NCI-H345 treated with DMSO at 0.1 percent for 48 hours (cell line): ENCODE data around the gene USP10.

Experiments
- DNase-seq: peaks from one replicate; lab custom pipeline; 2025; ENCODE audit not compliant: unreplicated experiment; lab: John Stamatoyannopoulos, UW

USP10 gene

DNA sequence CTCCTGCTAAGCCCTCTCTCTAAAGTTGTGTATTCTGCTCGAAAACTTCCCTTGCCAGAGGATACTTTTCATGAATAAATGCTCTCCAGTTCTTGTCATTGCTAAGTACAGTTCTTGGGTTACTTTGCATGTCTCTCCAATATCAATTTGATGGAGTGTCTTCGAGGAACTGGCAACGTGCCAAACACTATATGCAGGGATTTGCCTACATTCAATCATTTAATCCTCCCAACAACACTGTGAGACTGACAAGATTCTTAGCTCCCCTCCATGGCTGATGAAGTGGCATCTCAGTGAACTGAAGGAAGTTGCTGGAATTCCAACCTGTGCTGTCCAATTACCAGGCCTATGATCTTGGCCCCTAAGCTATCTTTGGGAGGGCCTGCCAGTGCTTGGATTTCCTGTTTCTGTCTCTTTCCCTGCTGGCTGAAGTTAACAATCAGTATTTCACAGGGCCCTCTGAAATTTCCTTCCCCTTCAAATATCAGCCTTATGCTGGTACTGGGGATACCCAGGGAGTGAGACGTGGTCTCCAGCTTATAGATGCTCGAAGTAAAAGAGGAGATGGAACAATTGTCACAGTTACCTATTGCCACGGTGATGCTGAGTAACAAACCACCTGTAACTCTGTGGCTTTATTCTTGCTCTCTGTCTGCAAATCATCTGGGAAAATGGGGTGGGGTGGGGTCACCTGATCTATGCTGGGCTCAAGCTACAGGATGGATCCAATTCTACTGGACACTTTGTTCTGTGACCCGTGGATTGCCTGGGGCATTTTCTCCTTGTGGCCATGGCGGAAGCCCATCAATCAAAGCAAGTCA, 100.6 kb downstream of the USP10 start:
- no peak for DNase-seq

DNA sequence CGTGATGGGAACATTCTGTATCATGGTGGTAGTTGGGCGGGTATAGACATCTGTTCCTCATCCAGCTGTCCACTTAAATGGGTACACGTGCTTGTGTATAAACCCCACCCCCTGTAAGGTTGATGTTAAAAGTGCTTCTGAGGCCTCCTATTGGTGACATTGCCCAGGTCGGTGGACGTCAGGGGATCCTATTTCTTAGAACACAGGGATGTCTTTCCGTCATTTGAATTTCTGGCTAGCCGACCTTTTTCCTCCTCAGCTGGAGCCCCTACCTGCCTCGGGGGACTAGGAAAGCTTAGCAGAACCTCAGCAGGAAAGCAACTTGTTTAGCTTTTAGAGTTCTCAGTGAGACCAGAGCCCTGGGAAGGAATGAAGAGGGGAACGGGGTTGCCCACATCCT, 103.3 kb downstream of the USP10 start:
- no peak for DNase-seq

DNA sequence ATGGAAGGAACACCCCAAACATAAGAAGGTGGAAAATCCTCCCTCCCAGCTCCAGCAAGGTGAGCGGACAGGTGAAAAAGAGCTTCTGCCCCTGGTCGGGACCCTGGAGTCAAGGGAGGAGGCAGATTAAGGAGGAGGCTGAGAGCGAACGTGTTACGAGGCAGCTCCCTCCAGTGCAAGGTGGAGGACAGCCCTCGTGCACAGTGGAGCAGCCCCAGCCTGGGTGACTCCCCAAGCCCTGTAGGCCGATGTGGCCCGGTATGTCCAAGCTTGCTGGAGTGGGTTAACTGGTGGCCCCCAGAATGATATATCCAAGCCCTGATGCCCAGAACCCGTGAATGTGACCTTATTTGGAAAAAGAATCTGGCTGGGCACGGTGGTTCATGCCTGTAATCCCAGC, 104.5 kb downstream of the USP10 start:
- no peak for DNase-seq

DNA sequence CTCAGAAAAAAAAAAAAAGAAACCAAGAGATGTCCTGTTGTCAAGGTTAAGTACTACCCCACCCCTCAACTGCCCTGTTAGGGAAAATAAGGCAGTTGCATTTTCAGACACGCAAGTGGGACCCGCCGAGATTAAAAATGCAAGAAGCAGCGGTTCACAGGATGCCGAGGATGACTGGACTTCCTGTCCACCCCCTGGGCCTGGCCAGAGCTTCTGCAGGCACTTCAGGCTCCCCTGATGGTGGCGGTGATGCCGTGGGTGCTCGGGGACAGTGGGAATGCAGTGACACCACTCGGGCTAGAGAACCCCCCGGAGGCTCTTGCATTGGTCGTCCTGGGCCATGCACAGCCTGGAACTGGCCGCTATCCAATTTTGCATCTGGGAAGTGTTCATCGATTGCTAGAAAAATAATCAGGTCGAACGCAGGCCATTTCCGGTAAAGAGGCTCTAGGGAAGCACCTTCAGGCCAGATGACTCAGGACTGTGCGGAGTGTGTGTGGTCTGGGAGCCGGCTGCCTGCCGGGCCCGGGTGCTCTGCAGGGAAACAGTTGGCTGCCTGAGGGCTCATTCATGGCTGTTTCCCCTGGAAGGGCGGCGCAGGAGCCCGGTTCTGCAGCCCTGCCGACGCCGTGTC, 106.6 kb downstream of the USP10 start:
- no peak for DNase-seq

DNA sequence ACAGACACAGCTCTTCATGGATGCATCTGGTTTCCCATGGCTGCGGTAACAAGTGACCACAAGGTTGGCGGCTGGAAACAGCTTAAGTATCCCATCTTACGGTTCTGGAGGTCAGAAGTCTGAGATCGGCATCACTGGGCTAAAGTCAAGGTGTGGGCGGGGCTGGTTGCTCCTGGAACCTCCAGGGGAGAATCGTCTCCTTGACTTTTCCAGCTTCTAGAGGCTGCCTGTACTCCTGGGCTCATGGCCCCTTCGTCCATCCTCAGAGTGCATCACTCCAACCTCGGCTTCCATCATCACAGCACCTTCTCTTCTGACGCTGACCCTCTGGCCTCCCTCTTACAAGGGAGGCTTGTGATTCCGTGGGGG, 107.1 kb downstream of the USP10 start:
- DNase-seq: no peak

DNA sequence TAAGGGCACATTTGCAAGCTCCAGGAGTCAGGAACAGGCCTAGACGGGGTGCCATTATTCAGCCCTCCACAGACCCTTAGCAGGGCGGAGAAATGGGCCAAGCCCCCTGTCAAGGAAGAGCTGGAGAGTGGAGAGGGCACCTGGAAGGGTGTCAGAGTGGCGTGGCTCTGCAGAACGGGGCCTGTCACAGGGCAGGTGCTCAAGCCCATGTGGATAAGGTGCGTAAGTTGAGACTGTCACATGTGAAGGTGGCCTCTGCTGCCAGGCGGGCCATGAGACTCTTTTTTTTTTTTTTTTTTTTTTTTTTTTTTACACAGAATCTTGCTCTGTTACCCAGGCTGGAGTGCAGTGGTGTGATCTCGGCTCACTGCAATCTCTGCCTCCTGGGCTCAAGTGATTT, 108.0 kb downstream of the USP10 start:
- DNase-seq: no peak

DNA sequence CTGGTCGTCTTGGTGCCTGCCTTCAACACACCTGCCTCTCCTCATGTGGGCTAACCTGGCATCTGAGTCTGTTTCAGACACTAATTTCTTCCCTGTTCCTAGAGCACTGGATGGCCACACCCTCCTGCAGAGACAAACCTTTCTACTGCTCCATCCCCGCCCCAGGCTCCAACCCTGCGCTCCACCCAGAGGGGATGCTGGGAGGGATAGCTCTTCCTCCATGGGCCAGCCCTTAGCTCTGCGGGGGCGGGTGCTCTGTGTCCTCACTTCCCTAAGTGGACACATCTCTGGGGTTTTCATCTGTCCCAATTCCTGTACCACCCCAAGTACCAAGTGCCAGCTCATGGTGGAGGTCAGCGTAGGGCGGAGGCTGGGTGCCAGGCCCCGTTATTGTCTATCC, 109.0 kb downstream of the USP10 start:
- no peak for DNase-seq

DNA sequence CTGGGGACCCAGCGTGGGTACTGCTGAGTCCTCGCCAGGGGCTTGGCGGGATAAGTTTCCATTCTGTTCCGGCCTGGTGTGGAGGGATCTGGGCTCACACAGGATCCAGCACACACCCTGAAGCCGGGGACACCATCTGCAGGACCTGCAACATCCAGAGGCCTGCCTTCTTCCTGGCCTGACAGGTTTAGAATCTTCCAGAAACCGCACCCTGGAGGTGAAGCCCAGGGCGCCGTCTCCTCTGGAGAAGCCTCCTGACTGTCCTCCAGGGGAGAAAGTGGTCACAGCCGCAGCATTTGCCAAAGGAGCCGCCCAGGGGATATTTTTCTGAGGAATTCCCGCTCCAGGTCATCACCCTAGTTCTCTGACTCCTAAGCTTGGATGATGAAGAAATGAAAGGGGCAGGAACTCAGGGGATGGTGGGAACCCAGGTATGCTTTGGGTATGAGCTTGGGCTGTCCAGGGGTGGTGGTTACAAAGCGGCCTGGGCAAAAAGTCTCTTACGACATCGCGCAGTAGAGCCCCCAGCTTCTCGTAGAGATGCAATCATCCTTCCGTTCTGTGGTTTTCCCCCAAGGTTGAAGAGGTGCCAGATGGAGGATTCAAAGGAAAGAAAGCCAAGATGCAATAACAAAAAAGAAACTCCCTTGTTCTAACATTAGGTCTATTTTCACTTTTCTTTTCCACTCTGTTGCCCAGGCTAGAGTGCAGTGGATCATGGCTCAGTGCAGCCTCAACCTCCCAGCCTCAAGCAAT, 110.9 kb downstream of the USP10 start:
- no peak for DNase-seq

DNA sequence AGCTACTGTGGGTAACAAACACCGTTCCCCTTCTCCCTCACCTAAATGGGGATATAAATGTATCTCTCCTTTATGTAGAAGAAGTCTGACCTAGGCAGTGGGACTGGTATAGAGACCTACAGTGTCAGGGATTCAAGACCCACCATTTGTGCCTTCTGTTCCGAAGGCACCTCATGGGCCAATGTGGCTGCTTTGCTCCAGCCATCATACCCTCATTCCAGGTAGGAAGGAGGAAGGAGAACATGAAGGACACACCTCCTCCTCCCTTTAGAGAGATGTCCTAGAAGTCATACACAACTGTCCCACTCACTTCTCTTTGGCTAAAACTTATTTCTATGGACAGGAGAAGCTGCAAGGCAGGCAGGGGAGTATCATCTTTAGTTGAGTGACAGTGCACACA, 111.7 kb downstream of the USP10 start:
- DNase-seq: no peak

DNA sequence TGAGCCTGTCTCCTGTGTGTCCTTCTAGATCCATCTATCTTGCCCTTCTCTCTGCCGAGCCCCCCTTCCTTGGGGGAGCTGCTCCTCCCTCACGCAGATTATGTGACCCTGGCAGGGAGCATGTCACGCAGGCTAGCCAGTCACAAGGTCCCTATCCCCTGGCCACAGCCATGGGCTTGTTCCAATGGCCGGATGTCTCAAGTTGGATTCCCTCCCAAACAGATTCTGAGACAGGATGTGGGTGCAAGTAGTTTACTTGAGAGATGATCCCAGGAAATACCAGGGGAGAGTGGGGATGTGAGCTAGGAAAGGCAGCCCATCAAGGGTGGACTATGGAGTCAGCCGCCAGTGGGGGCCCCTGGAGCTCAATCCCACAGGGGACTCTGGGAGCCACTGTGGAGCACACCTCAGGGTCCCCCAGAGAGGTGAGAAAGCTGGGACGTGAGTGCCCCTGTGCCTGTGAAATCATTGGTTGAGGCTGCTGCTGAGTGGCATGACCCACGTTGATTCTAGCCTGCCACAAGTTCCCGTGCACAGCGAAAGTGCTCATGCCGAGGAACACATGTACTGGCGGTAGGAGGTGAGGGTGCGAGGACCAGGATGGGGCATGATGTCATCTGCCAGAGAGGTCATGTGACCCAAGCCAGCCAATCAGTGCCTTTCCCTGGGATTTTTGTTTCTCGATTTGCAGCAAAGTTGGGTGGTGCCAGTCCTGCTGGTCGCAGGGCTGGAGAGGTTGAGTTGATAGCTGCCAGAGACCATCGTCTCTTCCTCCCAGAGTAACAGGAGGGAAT, 113.5 kb downstream of the USP10 start:
- no peak for DNase-seq

DNA sequence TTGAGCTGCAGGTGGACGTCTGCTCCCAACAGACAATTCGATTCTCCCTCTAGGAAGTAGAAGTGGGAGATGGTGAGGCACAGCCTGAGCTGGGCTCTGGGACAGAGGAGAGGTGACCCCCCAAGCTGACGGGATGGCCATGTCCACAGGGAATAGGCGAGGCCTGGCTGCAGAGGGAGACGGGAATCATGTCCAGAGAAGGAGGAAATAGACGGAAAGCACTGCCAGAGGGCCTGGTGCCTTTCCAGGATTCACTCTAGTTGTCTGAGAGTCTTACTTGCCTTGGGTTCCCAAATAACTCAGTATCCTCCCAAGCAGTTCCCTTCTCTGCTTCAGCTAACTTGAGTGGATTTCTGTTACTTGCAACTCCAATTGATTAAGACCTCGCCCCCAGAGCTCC, 115.7 kb downstream of the USP10 start:
- DNase-seq: no peak

DNA sequence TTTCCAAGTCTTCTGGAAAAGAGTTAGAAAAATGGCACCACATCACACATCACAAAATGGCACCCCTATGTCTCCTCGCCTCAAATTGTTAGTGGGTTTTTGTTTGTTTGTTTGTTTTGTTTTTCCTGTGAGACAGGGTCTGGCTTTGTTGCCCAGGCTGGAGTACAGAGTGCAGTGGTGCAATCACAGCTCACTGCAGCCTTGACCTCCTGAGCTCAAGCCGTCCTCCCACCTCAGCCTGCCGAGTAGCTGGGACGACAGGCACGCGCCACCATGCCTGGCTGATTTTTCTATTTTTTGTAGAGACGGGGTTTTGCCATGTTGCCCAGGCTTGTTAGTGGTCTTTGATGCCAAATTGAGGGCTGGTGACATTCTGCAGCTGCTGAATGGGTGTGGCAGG, 116.2 kb downstream of the USP10 start:
- no peak for DNase-seq

DNA sequence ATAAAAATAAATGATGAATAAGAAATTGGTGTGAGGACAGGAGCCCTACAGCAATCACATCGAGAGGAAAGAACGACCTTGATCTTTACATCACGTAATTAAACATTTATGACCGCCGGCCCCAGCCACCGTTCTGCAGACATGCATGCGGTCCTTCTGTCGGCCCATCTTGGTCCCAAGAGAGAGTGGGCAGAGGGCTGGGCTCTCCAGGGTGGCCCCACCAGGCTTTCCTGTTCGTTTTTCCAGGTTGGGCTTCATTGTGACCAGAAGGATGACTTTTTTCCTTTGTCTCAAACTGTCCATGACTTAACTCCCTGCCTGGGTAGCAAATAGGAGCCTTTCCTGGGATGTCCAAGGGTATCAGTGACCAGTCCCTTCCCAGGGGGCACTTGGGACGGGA, 116.7 kb downstream of the USP10 start:
- DNase-seq: no peak

DNA sequence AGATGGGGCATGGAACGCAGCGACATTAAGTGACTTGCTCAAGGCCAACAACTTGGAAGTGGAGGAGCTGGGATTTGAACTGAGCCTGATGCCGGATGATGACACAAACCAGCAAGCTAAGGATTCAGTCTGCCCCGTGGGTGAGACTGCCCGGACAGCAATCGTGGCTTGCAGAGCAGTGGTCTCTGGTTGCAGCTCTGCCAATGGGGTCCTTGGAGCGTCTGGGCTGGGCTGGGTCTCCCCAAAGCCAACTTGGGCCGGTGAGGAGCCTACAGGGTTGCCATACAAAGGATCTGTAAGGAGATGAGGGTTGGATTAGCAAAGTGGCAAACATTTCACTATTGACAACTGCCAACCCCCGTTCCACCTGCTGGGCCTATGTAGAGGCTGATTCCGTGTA, 117.4 kb downstream of the USP10 start:
- DNase-seq: no peak

DNA sequence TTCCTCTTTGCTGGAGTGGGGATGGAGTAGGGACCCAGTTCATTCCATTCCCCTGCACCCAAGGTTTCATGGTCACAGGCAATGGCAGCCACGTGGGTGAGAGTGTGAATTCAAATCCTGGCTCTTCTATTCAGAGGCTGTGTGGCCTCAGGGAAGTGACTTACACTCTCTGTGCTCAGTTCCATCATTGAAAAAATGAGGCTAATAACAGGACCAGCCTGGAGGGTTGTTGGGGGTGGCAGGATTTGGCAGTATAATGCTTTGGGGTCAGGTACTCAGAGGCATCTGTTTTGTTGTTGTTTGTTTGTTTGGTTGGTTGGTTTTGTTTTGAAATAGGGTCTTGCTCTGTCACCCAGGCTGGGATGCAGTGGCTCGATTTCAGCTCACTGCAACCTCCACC, 117.8 kb downstream of the USP10 start:
- DNase-seq: no peak

DNA sequence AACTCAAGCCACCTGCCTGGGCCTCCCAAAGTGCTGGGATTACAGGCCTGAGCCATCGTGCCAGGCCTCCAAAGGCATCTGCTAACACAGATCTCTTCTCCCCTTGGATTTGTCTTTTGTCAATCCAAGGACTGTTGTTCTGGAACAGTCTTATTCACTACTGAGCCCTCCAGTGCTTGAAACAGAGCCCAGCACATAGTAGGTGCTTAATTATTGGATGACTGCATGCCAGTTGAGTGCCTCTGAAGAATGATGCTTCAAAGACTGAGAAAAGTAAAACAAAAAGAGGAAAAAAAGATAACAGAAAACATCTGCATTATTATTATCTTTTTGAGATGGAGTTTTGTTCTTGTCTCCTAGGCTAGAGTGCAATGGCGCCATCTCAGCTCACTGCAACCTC, 118.3 kb downstream of the USP10 start:
- DNase-seq: no peak

DNA sequence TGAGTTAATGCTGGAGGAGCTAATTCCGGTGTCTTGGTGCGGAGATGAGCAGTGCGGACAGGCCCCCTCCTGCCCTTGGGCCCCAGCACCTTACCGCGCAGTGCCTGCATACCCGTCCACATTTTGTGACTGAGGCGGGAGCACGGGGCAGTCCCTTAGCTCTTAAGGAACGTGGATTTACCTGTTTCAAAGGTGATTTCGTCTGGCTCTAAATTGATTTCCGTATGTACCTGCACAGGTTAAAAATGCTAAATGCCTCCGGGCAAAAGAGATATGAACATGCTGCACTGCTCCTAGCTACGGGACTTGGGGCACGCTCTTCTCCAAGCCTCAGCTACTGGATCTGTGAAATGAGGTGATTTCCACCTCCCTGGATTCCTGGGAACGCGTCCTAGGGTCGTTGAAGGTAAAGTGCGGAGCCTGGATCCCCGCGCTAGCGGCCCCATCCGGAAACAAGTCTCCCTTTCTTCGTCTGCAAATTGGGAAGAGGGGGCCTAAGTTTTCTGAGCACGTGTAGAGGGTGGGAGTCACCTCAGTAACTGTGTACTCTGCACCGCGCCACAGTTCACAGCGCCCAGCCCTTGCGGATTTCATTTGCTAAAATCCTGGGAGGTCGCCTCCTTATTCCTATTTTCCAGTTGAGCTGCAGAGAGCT, 119.3 kb downstream of the USP10 start:
- no peak for DNase-seq

DNA sequence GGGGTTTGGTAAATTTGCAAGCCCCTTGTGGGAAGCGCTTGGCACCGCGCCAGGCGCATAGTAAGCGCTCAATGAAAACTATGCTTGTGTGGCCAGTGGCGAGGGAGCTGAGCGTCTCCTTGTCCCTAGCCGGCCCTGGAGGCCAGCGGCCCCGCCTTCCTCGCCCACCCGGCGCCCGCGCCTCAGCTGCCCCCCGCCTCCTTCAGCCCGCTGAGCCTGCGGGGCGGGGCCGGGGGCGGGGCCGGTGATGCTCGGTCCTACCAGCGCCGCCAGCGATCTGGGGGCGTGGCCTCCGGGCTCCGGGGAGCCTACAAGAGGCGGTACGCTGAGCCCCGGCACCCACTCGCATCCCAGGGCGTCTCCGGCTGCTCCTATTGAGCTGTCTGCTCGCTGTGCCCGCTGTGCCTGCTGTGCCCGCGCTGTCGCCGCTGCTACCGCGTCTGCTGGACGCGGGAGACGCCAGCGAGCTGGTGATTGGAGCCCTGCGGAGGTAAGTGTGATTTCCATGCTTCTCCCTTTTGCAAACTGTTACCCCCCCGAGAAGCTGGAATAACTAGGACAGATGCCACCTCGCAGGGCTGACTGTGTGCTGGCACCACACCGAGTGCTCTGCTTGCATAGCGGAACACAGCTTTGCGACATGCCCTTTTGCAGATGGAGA, 120.0 kb downstream of the USP10 start, which contains the start of gene CRISPLD2:
TSS of gene CRISPLD2 (plus strand) at position 342 of the 661 bp plus-strand sequence. CDS start 18,511 bp downstream, outside the sequence.
- peak; percentile 62 for DNase-seq

DNA sequence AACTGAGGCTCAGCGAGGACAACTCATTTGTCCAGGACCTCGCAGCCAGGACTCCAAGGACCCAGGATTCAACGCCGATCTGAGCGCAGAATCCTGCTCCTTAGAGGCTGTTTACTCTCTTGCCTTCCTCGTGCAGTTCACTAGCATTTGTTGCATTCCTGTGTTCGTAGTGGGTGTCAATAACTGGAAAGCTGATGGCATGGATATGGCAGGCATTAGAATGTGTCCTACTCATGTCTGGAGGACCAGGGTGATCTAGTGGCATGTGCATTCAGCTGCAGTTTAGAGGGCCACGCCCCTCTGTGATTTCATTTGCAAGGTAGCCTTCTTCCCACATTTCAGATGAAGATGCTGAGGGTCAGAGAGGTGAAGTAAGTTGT, 120.5 kb downstream of the USP10 start:
- DNase-seq: no peak

DNA sequence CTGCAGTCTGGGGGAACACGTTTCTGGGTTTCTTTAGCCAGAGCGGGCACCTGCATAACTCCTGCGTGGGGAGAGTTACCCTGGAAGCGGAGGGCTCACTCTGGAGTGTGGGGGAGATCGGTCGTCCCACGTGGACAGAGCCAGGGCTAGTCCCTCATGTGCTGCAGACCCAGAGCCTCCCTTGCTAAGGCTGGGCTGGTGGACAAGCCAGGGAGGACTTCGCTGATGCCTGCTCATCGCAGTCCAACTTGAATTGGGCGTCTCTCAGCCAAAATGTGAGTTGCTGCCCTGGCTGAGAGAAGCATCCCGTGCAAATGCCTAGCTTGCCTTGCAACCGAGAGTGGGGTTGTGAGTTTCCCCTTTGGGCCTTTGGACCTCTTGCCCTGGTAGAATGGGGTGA, 121.0 kb downstream of the USP10 start:
- DNase-seq: no peak
